Astrocyte (in vitro differentiated cells and primary cell): ENCODE results near the gene NOMO2.
"Not testable (repeated sequence)": the region's sequence is repeated elsewhere in the genome, so short reads cannot be mapped to it uniquely, and the experiment has no call there.

ENCODE experiments used
- EZH2 ChIP-seq: IDR thresholded peaks from 2 replicates; pipeline ENCODE4 v1.6.1; 2012; ENCODE audit warnings: mild to moderate bottlenecking, low read length, inconsistent platforms; ENCODE audit not compliant: insufficient read depth
- TF ChIP-seq, protein P1 (sequence below): IDR thresholded peaks from 2 replicates; pipeline ENCODE4 v1.5.1; 2011; ENCODE audit warnings: low read depth, mild to moderate bottlenecking, inconsistent platforms, low read length, moderate library complexity; ENCODE audit not compliant: insufficient read depth

DNA sequence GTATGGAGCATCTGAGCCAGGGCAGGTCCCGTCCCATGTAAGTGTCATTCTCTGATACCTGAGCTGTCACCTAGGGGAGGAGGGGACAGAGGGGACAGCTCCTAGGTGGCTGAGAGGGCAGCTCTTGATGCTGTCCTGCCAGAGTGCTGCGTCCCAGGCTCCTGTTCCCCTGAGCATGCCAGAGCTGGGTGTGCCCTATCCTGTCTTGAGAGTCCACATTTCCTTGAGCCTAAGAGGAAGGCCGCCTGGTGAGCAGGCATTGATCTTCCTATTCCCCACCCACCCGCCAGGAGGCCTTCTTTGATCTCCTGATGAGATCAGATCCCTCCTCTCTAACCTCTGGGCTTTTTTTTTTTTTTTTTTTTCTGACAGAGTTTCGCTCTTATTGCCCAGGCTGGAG lies 32.0 kb upstream of the NOMO2 start:
- TF ChIP-seq, protein P1, sequence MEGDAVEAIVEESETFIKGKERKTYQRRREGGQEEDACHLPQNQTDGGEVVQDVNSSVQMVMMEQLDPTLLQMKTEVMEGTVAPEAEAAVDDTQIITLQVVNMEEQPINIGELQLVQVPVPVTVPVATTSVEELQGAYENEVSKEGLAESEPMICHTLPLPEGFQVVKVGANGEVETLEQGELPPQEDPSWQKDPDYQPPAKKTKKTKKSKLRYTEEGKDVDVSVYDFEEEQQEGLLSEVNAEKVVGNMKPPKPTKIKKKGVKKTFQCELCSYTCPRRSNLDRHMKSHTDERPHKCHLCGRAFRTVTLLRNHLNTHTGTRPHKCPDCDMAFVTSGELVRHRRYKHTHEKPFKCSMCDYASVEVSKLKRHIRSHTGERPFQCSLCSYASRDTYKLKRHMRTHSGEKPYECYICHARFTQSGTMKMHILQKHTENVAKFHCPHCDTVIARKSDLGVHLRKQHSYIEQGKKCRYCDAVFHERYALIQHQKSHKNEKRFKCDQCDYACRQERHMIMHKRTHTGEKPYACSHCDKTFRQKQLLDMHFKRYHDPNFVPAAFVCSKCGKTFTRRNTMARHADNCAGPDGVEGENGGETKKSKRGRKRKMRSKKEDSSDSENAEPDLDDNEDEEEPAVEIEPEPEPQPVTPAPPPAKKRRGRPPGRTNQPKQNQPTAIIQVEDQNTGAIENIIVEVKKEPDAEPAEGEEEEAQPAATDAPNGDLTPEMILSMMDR: not testable (repeated sequence)
- not testable (repeated sequence) for TF ChIP-seq EZH2
